ENCODE results near the gene CRIP1.

- TF ChIP-seq EZH2 (IDR thresholded peaks at IDR 0.05): no peak
- TF ChIP-seq POLR2AphosphoS5 (IDR thresholded peaks at IDR 0.05; ENCODE audit: borderline replicate concordance, low read depth, low read length): 0 out of 2 replicates have a peak, but pooled peaks have one; percentile 37
- no peak for TF ChIP-seq FOXP2 (optimal IDR thresholded peaks at IDR 0.05; ENCODE audit: control extremely low read depth, extremely low read length, insufficient read depth)
These were observed 12.0 kb upstream of the CRIP1 start, which contains the start of gene CRIP2 for GRCh38 chr14:105474483-105475268.

All from SK-N-MC (cell line).